A549 (cell line): ENCODE results near the gene IL23R. TPM values are rescaled to one million over a fixed set of nuclear protein-coding genes. Genes with fewer than 3 reads are reported as not detected.

Source experiments
- ATAC-seq, 2 experiments: fragments of 200-7000 bp in 1 of 2; fragments of >200 bp in 1 of 2; cut with Nextera tagmentation in 1 of 2; cut with Tn5 transposase in 1 of 2; 3 replicates each; pipeline versions ENCODE4 v1.8.0 to v1.9.1; 2018 to 2020; ENCODE audit warnings: mild to moderate bottlenecking in 1 of 2, moderate library complexity in 1 of 2
- CTCF ChIA-PET: fragments of 300-600 bp; sonication (Branson Sonifier 250); formaldehyde crosslinking; extraction: SDS; loops from one replicate; lab custom pipeline; 2021; ENCODE audit warnings: antibody characterized with exemption, inconsistent platforms; lab: Yijun Ruan, JAX
- POLR2A ChIA-PET: fragments of 350-600 bp; formaldehyde crosslinking; extraction: SDS; loops from one replicate; lab custom pipeline; 2021; ENCODE audit warnings: antibody characterized with exemption, inconsistent platforms; lab: Yijun Ruan, JAX
- DNase-seq, 2 experiments: peaks; one replicate each; pipeline versions ENCODE4 v3.0.0 to v3.0.0-alpha.2; 2011 to 2016; ENCODE audit warnings: low read depth in 1 of 2, low spot score in 1 of 2
- FAIRE-seq: peaks from 2 replicates; lab custom pipeline; 2011; peaks lifted over from hg19 to GRCh38; lab: Jason Lieb, UNC
- H3K27ac ChIP-seq, 2 experiments: fragments of >200 bp; sonication (Bioruptor Twin); formaldehyde crosslinking; 3 replicates each; pipeline ENCODE4 v1.5.1; 2016 to 2017
- H3K4me1 ChIP-seq: fragments of >200 bp; sonication (Bioruptor Twin); formaldehyde crosslinking; 3 replicates; pipeline ENCODE4 v1.6.1; 2016
- H3K4me2 ChIP-seq: fragments of >200 bp; sonication (Bioruptor Twin); formaldehyde crosslinking; 3 replicates; pipeline ENCODE4 v1.6.1; 2016
- H3K4me3 ChIP-seq: fragments of >200 bp; sonication (Bioruptor Twin); formaldehyde crosslinking; 3 replicates; pipeline ENCODE4 v1.5.1; 2016
- H3K9me3 ChIP-seq: fragments of >200 bp; sonication (Bioruptor Twin); formaldehyde crosslinking; 3 replicates; pipeline ENCODE4 v1.6.1; 2016
- ATOH8 ChIP-seq: fragments of 250-450 bp; sonication (Bioruptor Pico); IDR thresholded peaks from 2 replicates; pipeline ENCODE4 v1.5.0; 2020; ENCODE audit warnings: low read depth, mild to moderate bottlenecking, moderate library complexity
- BCL3 ChIP-seq: fragments of >200 bp; sonication (Bioruptor Twin); formaldehyde crosslinking; IDR thresholded peaks from 3 replicates; pipeline ENCODE4 v1.6.1; 2016
- CBX2 ChIP-seq: fragments of 200-600 bp; sonication (generic); IDR thresholded peaks from 2 replicates; pipeline ENCODE4 v1.6.1; 2016; ENCODE audit warnings: low read depth, mild to moderate bottlenecking, borderline replicate concordance
- CBX8 ChIP-seq: fragments of 200-600 bp; sonication (generic); IDR thresholded peaks from 2 replicates; pipeline ENCODE4 v1.6.1; 2016
- CEBPB ChIP-seq, 2 experiments: fragments of >200 bp in 1 of 2; sonication (Bioruptor Twin) in 1 of 2; formaldehyde crosslinking in 1 of 2; IDR thresholded peaks; 2 replicates each; pipeline ENCODE4 v1.6.1; 2012 to 2016
- CHD4 ChIP-seq: fragments of 200-600 bp; sonication (generic); IDR thresholded peaks from 2 replicates; pipeline ENCODE4 v1.6.1; 2016; ENCODE audit warnings: antibody characterized with exemption, mild to moderate bottlenecking, borderline replicate concordance
- CTCF ChIP-seq: fragments of >200 bp; sonication (Bioruptor Twin); formaldehyde crosslinking; IDR thresholded peaks from 3 replicates; pipeline ENCODE4 v1.5.1; 2016
- EHF ChIP-seq: fragments of 250-450 bp; sonication (Bioruptor Pico); IDR thresholded peaks from 2 replicates; pipeline ENCODE4 v1.5.0; 2020; ENCODE audit warnings: mild to moderate bottlenecking
- ELK1 ChIP-seq: fragments of 150-350 bp; IDR thresholded peaks from 2 replicates; pipeline ENCODE4 v1.6.1; 2014; ENCODE audit warnings: low read depth, mild to moderate bottlenecking, low read length
- FOSL2 ChIP-seq, 2 experiments: fragments of 450-650 bp in 1 of 2; fragments of >200 bp in 1 of 2; sonication (Bioruptor Twin) in 1 of 2; formaldehyde crosslinking; IDR thresholded peaks; 2 replicates each; pipeline versions ENCODE4 v1.5.0 to v1.6.1; 2016 to 2020; ENCODE audit warnings: mild to moderate bottlenecking in 1 of 2, moderate library complexity in 1 of 2
- HDAC2 ChIP-seq: fragments of 200-600 bp; sonication (generic); IDR thresholded peaks from 2 replicates; pipeline ENCODE4 v1.6.1; 2016
- HES2 ChIP-seq: fragments of >200 bp; sonication (Bioruptor Twin); formaldehyde crosslinking; IDR thresholded peaks from 2 replicates; pipeline ENCODE4 v1.6.1; 2016
- HMGXB4 ChIP-seq: fragments of 250-450 bp; sonication (Bioruptor Pico); IDR thresholded peaks from 2 replicates; pipeline ENCODE4 v1.5.0; 2021; ENCODE audit warnings: mild to moderate bottlenecking, moderate library complexity, borderline replicate concordance
- HOXB13 ChIP-seq: fragments of 250-450 bp; sonication (Bioruptor Pico); IDR thresholded peaks from 2 replicates; pipeline ENCODE4 v1.5.0; 2020; ENCODE audit warnings: low read depth, mild to moderate bottlenecking, moderate library complexity
- HOXB5 ChIP-seq: fragments of 250-450 bp; sonication (Bioruptor Pico); IDR thresholded peaks from 2 replicates; pipeline ENCODE4 v1.5.0; 2020; ENCODE audit warnings: mild to moderate bottlenecking, moderate library complexity
- JUN ChIP-seq, 2 experiments: fragments of >200 bp; sonication (Bioruptor Twin); formaldehyde crosslinking; IDR thresholded peaks; 2 replicates in 1 of 2; 3 replicates in 1 of 2; pipeline ENCODE4 v1.6.1; 2016 to 2017
- KDM1A ChIP-seq: fragments of 200-600 bp; sonication (generic); IDR thresholded peaks from 2 replicates; pipeline ENCODE4 v1.6.1; 2016; ENCODE audit warnings: low read depth, mild to moderate bottlenecking
- MAX ChIP-seq: IDR thresholded peaks from 2 replicates; pipeline ENCODE4 v1.6.1; 2012
- MAZ ChIP-seq: fragments of 150-350 bp; IDR thresholded peaks from 2 replicates; pipeline ENCODE4 v1.6.1; 2014; ENCODE audit warnings: antibody characterized with exemption, low read depth, low read length, borderline replicate concordance
- NR3C1 ChIP-seq: fragments of >200 bp; sonication (Bioruptor Twin); formaldehyde crosslinking; IDR thresholded peaks from 3 replicates; pipeline ENCODE4 v1.6.1; 2017
- POLR2A ChIP-seq: IDR thresholded peaks from 2 replicates; pipeline ENCODE4 v1.6.1; 2012; ENCODE audit warnings: mild to moderate bottlenecking, low read length
- POLR2AphosphoS2 ChIP-seq: conservative IDR thresholded peaks from 2 replicates; pipeline ENCODE4 v1.6.1; 2012; ENCODE audit warnings: low read length, improper control_type of control experiment, inconsistent platforms
- SMC3 ChIP-seq: fragments of >200 bp; sonication (Bioruptor Twin); formaldehyde crosslinking; IDR thresholded peaks from 3 replicates; pipeline ENCODE4 v1.6.1; 2018; ENCODE audit warnings: inconsistent platforms
- TFCP2L1 ChIP-seq: fragments of 250-450 bp; sonication (Bioruptor Pico); IDR thresholded peaks from 2 replicates; pipeline ENCODE4 v1.5.0; 2021; ENCODE audit warnings: mild to moderate bottlenecking
- WGBS: methylation state at CpG from one replicate; pipeline ENCODE4 v1.1.6; 2017; ENCODE audit errors: missing lambda C conversion rate; 5-methylcytosine and 5-hydroxymethylcytosine counted together
- polyA plus RNA-seq, 4 experiments: library from polyadenylated mRNA; depleted of rRNA in 3 of 4; stranded (reverse); fragments of >200 nt; fragmentation: RNase III in 1 of 4; extraction: RNeasy Plus Mini Kit Qiagen cat#74134 plus additional on column Dnase treatment in 1 of 4; gene quantifications; 2 replicates in 3 of 4; 3 replicates in 1 of 4; pipeline ENCODE4 v1.2.3, GENCODE V29; 2011 to 2017

The IL23R gene
- polyA plus RNA-seq, 2 of the 4 experiments (the other 2 are of a cell fraction), result not detected

- no peak for TF ChIP-seq HES2
- TF ChIP-seq EHF, result no peak
These were observed 26.6 kb downstream of the IL23R start (continued) for GRCh38 chr1:67192902-67193301.

- ATAC-seq, result no peak
- 52% methylated on average over 3 of the region's 3 CpGs for WGBS
- ChIA-PET CTCF (interaction anchor here (0.6 kb wide), 1 partner anchor 13 kb away, joined by 3 read pairs; no protein-coding TSS in a partner anchor), POLR2A (no interaction called here)
- no peak for DNase-seq
- no peak for FAIRE-seq
- Histone ChIP-seq H3K4me3 (no peak overlapping the region), H3K4me2 (no peak overlapping the region), H3K4me1 (peaks cover 12% of the 10 kb centered on the region; the same call in 2 of the 3 replicates), H3K9me3 (no peaks in the 10 kb centered on the region), H3K27ac (no peak overlapping the region)
- TF ChIP-seq FOSL2 (IDR thresholded peaks at IDR 0.05) (no peak), FOSL2 (CRISPR knock-in tag; IDR thresholded peaks at IDR 0.05) (no peak), MAZ (no peak), NR3C1 (no peak), ATOH8 (CRISPR knock-in tag) (no peak), BCL3 (no peak), CHD4 (no peak), HMGXB4 (CRISPR knock-in tag) (no peak), KDM1A (no peak), JUN (IDR thresholded peaks at IDR 0.05) (no peak), HDAC2 (no peak)
These were observed 27.4 kb downstream of the IL23R start for GRCh38 chr1:67193704-67194103.

GRCh38 chr1:67194209-67194863, 28.1 kb downstream of the IL23R start:
- H3K9me3 ChIP-seq, result no peaks in the 10 kb centered on the region
- CTCF ChIA-PET, result interaction anchor here (0.6 kb wide), 1 partner anchor 14 kb away, joined by 3 read pairs; no protein-coding TSS in a partner anchor
- 44% methylated on average over 2 of the region's 2 CpGs for WGBS
- H3K4me3 ChIP-seq, result no peak overlapping the region
- FAIRE-seq (no peak), DNase-seq (no peak), ATAC-seq (no peak)
- POLR2A ChIA-PET, result no interaction called here
- H3K4me2 ChIP-seq, result no peak overlapping the region
- H3K27ac ChIP-seq, result no peak overlapping the region
- TF ChIP-seq MAX (no peak), POLR2AphosphoS2 (no peak), CBX2 (no peak), BCL3 (no peak), SMC3 (no peak), HOXB13 (CRISPR knock-in tag) (no peak), HOXB5 (CRISPR knock-in tag) (no peak), POLR2A (no peak), ELK1 (no peak), CBX8 (no peak), CTCF (no peak), TFCP2L1 (CRISPR knock-in tag) (no peak), CEBPB (IDR thresholded peaks at IDR 0.05) (no peak), NR3C1 (no peak)
- H3K4me1 ChIP-seq, result peaks cover 12% of the 10 kb centered on the region; the same call in 2 of the 3 replicates
